ENCODE data around the gene HOXD11.

The HOXD11 gene

DNA sequence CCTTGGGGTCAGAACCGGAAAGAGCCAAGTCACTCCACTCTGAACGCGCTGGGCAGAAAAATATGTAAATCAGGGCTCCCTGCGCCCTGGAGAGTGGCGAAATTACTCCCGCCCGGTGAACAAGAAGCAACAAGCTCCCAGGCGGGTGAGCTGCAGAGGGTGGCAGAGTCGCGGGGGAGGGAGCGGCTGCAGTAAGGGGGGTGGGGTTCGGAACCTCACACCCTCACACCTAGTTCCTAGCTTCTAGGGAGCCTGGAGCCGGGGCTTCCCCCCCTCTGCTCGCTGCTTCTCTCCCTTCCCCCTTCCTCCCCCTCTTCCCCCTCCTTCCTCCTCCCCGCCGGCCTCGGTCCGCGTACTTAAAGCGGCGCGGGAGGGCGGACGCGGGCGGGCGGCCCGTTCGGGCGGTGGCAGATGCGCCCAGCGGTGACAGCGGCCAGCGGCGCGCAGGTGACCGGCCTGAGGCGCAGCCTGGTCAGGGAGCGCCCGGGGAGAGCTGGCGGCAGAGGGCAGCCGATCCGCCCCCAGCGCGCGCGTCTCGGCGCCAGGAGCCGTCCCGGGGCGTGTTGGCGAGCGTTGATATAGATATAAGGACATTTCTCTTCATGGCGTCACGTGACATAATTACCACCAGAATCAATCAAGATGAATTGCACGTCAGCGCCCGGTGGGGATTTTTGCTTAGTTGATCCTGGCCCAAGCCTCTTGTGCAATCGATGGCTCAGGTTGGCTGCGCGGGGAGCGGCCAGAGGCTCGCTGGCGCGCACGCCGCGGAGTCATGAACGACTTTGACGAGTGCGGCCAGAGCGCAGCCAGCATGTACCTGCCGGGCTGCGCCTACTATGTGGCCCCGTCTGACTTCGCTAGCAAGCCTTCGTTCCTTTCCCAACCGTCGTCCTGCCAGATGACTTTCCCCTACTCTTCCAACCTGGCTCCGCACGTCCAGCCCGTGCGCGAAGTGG is at the start of gene HOXD11:
Gene HOXD11, plus strand, starts transcription at position 700 of the 959 bp plus-strand sequence. Its CDS starts 76 bp downstream, at position 776.
- TF ChIP-seq, protein P1, sequence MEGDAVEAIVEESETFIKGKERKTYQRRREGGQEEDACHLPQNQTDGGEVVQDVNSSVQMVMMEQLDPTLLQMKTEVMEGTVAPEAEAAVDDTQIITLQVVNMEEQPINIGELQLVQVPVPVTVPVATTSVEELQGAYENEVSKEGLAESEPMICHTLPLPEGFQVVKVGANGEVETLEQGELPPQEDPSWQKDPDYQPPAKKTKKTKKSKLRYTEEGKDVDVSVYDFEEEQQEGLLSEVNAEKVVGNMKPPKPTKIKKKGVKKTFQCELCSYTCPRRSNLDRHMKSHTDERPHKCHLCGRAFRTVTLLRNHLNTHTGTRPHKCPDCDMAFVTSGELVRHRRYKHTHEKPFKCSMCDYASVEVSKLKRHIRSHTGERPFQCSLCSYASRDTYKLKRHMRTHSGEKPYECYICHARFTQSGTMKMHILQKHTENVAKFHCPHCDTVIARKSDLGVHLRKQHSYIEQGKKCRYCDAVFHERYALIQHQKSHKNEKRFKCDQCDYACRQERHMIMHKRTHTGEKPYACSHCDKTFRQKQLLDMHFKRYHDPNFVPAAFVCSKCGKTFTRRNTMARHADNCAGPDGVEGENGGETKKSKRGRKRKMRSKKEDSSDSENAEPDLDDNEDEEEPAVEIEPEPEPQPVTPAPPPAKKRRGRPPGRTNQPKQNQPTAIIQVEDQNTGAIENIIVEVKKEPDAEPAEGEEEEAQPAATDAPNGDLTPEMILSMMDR (IDR thresholded peaks at IDR 0.05; ENCODE audit: control insufficient read depth, insufficient read depth, low read depth, low read length, missing control alignments), result no peak
- DNase-seq (ENCODE audit: low read depth), result no peak
- H3K4me3 ChIP-seq (ENCODE audit: control insufficient read depth, low read depth, low read length), result peak within 1 kb of the TSS; percentile 91

DNA sequence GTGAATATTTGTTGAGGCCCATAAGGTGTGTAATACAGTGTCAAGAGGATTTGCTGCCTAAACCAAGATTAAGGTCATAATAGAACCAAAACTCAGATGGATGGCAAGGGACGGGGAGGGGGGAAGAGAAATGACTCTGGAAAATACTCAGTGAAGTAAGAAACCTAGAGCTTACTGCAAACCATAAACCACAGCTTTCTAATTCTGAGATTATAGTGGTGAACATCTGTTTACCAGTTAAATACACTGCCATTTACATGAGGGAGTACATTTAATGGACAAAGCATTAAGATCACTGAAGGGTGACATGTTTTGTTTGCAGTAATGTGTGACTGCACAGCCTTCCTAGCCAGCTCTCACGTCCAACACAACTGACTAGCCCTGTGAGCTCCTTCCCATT is 43.1 kb upstream of the HOXD11 start:
- TF ChIP-seq, protein P1 (IDR thresholded peaks at IDR 0.05; ENCODE audit: control insufficient read depth, insufficient read depth, low read depth, low read length, missing control alignments), result no peak
- DNase-seq (ENCODE audit: low read depth), result no peak
- H3K4me3 ChIP-seq (ENCODE audit: control insufficient read depth, low read depth, low read length), result no peak overlapping the region

DNA sequence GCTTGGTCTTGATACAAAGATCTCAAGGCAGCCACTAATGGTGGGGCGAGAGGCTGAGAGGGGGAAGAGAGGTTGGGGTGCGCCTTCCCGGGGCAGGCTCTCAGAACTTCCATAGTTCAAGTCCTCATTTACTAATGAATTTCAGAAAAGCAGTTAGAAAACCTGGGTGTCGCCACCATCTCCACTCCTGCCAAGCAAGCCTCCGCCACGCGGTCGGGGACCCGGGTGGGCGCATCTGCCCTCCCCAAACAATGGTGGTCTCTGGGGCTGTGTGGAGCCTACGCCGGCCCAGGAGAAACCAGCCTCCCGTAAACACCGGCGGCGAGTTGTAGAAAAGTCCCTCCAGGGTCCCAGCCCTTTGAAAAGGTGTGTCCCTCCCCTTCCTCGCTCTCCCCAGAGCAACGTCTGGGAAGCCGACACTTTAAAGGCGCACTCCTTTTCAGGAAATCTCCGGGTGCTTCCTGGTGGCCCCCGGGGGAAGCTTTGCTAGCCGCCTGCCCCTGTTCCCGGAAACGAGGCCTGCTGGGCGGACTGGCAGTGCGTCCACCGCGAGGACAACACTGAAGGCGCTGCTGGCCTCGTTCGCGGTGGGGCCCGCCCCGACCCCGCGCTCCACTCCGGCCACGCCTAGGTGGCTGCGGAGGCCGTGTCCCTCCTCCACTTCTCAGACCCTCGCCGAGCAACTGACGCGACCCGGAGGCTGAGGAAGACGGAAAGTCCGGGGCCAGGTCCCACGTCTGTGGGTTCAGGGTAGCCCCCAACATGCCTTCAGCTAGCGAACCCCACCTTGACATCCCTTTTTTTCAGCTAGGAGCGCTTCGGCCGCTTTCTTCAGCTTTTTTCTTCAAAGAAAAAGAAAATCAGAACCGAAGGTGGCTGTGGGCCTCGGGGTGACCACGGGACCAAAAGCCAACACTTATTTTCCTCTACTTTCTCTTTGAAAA is 40.2 kb upstream of the HOXD11 start:
- DNase-seq (ENCODE audit: low read depth), result no peak
- TF ChIP-seq, protein P1 (IDR thresholded peaks at IDR 0.05; ENCODE audit: control insufficient read depth, insufficient read depth, low read depth, low read length, missing control alignments), result no peak
- no peak overlapping the region for H3K4me3 ChIP-seq (ENCODE audit: control insufficient read depth, low read depth, low read length)

DNA sequence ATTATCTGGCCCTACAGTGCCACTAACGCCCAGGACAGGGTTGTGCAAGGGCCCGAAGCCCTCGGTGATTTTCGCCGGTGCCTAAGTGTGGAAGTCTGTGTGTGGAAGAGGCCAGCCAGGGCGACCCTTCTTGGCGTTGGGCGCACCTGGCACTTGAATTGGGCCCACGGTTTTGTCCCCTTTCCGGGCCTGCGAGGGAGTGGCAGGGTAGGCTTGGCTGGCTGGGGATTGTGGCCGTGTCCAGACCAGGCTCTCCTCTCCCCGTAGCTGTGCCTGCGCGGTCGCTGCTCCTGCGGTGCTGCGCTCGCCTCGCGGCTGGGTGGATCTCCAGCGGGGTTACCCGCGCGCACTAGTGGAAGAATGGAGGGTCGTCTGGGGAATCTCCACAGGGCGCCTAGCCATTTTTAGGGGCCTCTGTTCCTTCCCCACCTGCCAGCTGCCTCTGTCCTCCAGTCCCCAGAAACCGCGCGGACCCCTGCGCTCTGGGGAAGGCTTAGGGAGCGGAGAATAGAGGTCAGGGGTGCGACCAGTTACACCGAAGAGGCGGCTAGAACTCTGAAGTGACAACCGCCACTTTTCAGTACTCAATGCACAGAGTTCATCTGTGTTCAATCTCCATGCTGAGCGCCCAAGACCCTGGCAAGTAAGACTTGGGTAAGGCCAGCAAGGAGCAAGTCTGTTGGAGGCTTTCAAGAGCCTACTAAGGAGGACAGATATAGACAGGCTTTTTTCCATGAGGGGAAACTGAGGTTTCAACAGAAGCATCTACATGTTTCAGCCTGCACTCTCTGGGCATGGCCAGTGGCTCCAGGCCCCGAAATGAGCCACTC is 39.3 kb upstream of the HOXD11 start:
- TF ChIP-seq, protein P1 (IDR thresholded peaks at IDR 0.05; ENCODE audit: control insufficient read depth, insufficient read depth, low read depth, low read length, missing control alignments), result no peak
- H3K4me3 ChIP-seq (ENCODE audit: control insufficient read depth, low read depth, low read length), result no peak overlapping the region
- DNase-seq (ENCODE audit: low read depth), result no peak

DNA sequence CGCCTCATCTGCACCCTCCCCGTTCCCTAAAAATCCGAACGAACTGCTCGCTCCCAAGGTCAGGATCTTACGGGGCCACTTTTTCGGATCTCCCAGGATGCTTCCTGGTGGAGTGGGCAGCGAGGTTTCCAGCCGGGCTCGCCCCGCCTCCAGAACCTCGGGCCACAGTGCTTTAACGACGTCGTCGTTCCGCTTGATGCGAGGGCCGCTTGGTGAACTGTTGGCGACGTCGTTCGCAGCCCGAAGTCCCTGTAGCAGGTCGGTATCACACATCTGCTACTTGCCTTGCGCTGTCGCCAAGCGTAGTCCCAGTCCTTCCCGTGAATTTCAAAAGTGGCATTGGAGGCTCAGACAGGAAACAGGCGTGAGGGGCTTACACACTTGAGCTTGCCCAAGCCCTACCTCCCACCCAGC is 38.7 kb upstream of the HOXD11 start:
- no peak for DNase-seq (ENCODE audit: low read depth)
- TF ChIP-seq, protein P1 (IDR thresholded peaks at IDR 0.05; ENCODE audit: control insufficient read depth, insufficient read depth, low read depth, low read length, missing control alignments), result no peak
- H3K4me3 ChIP-seq (ENCODE audit: control insufficient read depth, low read depth, low read length), result no peak overlapping the region
